LNCAP (cell line): ENCODE data around the gene ANKS1A.

ENCODE experiments used
- CTCF ChIP-seq: fragments of 450-650 bp; IDR thresholded peaks from 2 replicates; pipeline ENCODE4 v1.5.1; 2017; ENCODE audit warnings: mild to moderate bottlenecking

The ANKS1A gene

GRCh38 chr6:34970488-34970887 lies 81.4 kb downstream of the ANKS1A start:
- no peak for TF ChIP-seq CTCF

- no peak for TF ChIP-seq CTCF
These were observed 81.9 kb downstream of the ANKS1A start for GRCh38 chr6:34970957-34971356.

- no peak for TF ChIP-seq CTCF
These were observed 84.6 kb downstream of the ANKS1A start for GRCh38 chr6:34973547-34974248.

GRCh38 chr6:34974249-34974642 lies 85.2 kb downstream of the ANKS1A start:
- no peak for TF ChIP-seq CTCF

GRCh38 chr6:34976239-34976638 lies 87.2 kb downstream of the ANKS1A start:
- no peak for TF ChIP-seq CTCF

GRCh38 chr6:34979218-34979617 lies 90.2 kb downstream of the ANKS1A start:
- TF ChIP-seq CTCF: no peak

- TF ChIP-seq CTCF: no peak
These were observed 90.9 kb downstream of the ANKS1A start for GRCh38 chr6:34979994-34980393.

GRCh38 chr6:34981366-34981765 lies 92.3 kb downstream of the ANKS1A start:
- no peak for TF ChIP-seq CTCF
